Measurements from ENCODE around the gene OR4D2. TPM values are rescaled to one million over a fixed set of nuclear protein-coding genes. Genes with fewer than 3 reads are reported as not detected.
A peak's percentile ranks its signal among the peaks of the same experiment; 100 is the strongest.

Gene OR4D2
- total and polyA plus RNA-seq, 2 of the 13 experiments (the other 11 are each of a cell fraction or from before 2014, with no cell fraction given), result not detected

DNA sequence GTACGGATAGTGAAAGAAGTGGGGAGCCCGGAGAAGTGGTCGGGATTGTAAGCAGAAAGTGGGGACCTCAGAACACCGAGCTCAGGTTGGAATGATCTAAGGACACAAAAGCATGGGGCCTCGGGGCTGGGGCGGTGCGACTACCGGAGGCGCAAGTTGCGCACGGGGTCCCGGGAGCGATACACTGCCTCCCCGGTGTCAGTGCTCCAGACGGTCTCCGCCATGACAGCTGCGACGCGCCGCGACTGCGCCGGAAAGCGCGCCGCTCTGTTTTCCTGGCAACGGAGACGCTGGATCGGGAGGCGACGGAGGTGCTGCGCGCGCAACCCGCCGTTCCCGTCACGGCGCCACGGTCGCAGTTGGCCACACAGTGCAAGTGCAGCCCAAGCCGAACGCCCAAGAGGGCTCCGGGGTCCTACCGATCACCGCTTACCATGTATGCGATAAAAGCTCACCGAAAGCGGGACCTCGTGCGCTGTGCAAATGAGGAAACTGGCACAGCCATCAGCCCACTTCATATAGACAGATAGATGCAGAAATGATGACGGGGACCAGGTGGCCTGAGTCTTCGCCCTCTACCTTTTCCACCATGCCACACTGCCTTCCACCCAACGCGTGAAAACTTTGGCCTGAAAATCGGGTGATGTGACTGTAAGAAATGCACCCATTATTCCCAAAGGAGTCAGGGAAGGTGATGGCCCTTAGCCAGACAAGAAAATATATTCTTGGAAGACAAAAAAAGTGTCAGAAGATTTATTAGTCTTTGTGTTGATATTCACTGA lies 52.4 kb downstream of the OR4D2 start, which contains the start of gene MKS1 (continued):
- peak; percentile 54; the same call in 1 of the 2 replicates for TF ChIP-seq KLF6 (CRISPR knock-in tag; IDR thresholded peaks at IDR 0.05)
- peak; percentile 71 for TF ChIP-seq FOXC1 (CRISPR knock-in tag; IDR thresholded peaks at IDR 0.05; ENCODE audit: borderline replicate concordance)
- TF ChIP-seq, protein P1, sequence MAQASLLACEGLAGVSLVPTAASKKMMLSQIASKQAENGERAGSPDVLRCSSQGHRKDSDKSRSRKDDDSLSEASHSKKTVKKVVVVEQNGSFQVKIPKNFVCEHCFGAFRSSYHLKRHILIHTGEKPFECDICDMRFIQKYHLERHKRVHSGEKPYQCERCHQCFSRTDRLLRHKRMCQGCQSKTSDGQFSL (CRISPR knock-in tag; IDR thresholded peaks at IDR 0.05), result no peak
- TF ChIP-seq ZNF703 (CRISPR knock-in tag; IDR thresholded peaks at IDR 0.05; ENCODE audit: borderline replicate concordance), result no peak
- TF ChIP-seq HCFC1 (IDR thresholded peaks at IDR 0.05; ENCODE audit: low read depth, low read length), result peak; percentile 61
- peak; percentile 97 for TF ChIP-seq GABPB1 (CRISPR knock-in tag; IDR thresholded peaks at IDR 0.05)
- TF ChIP-seq, protein P2, sequence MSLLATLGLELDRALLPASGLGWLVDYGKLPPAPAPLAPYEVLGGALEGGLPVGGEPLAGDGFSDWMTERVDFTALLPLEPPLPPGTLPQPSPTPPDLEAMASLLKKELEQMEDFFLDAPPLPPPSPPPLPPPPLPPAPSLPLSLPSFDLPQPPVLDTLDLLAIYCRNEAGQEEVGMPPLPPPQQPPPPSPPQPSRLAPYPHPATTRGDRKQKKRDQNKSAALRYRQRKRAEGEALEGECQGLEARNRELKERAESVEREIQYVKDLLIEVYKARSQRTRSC (CRISPR knock-in tag; IDR thresholded peaks at IDR 0.05; ENCODE audit: low read depth), result no peak; the same call in 1 of the 2 replicates
- TF ChIP-seq, protein P3, sequence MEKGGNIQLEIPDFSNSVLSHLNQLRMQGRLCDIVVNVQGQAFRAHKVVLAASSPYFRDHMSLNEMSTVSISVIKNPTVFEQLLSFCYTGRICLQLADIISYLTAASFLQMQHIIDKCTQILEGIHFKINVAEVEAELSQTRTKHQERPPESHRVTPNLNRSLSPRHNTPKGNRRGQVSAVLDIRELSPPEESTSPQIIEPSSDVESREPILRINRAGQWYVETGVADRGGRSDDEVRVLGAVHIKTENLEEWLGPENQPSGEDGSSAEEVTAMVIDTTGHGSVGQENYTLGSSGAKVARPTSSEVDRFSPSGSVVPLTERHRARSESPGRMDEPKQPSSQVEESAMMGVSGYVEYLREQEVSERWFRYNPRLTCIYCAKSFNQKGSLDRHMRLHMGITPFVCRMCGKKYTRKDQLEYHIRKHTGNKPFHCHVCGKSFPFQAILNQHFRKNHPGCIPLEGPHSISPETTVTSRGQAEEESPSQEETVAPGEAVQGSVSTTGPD (CRISPR knock-in tag; IDR thresholded peaks at IDR 0.05), result no peak; the same call in 1 of the 2 replicates
- TF ChIP-seq PPARG (CRISPR knock-in tag; conservative IDR thresholded peaks at IDR 0.05), result peak; percentile 40
- TF ChIP-seq ZNF17 (CRISPR knock-in tag; IDR thresholded peaks at IDR 0.05), result 0 out of 2 replicates have a peak, but pooled peaks have one; percentile 79
- TF ChIP-seq SALL1 (CRISPR knock-in tag; IDR thresholded peaks at IDR 0.05), result peak; percentile 90
- peak; percentile 85; the same call in 1 of the 2 replicates for TF ChIP-seq ZNF891 (CRISPR knock-in tag; IDR thresholded peaks at IDR 0.05)
- TF ChIP-seq, protein P4, sequence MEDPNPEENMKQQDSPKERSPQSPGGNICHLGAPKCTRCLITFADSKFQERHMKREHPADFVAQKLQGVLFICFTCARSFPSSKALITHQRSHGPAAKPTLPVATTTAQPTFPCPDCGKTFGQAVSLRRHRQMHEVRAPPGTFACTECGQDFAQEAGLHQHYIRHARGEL (CRISPR knock-in tag; IDR thresholded peaks at IDR 0.05), result peak; percentile 66; the same call in 1 of the 2 replicates
- TF ChIP-seq ZNF780A (CRISPR knock-in tag; IDR thresholded peaks at IDR 0.05), result peak; percentile 10; the same call in 1 of the 2 replicates
- TF ChIP-seq, protein P5, sequence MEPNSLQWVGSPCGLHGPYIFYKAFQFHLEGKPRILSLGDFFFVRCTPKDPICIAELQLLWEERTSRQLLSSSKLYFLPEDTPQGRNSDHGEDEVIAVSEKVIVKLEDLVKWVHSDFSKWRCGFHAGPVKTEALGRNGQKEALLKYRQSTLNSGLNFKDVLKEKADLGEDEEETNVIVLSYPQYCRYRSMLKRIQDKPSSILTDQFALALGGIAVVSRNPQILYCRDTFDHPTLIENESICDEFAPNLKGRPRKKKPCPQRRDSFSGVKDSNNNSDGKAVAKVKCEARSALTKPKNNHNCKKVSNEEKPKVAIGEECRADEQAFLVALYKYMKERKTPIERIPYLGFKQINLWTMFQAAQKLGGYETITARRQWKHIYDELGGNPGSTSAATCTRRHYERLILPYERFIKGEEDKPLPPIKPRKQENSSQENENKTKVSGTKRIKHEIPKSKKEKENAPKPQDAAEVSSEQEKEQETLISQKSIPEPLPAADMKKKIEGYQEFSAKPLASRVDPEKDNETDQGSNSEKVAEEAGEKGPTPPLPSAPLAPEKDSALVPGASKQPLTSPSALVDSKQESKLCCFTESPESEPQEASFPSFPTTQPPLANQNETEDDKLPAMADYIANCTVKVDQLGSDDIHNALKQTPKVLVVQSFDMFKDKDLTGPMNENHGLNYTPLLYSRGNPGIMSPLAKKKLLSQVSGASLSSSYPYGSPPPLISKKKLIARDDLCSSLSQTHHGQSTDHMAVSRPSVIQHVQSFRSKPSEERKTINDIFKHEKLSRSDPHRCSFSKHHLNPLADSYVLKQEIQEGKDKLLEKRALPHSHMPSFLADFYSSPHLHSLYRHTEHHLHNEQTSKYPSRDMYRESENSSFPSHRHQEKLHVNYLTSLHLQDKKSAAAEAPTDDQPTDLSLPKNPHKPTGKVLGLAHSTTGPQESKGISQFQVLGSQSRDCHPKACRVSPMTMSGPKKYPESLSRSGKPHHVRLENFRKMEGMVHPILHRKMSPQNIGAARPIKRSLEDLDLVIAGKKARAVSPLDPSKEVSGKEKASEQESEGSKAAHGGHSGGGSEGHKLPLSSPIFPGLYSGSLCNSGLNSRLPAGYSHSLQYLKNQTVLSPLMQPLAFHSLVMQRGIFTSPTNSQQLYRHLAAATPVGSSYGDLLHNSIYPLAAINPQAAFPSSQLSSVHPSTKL (CRISPR knock-in tag; IDR thresholded peaks at IDR 0.05), result peak; percentile 64
- no peak for TF ChIP-seq XBP1 (CRISPR knock-in tag; IDR thresholded peaks at IDR 0.05)
- TF ChIP-seq, protein P6, sequence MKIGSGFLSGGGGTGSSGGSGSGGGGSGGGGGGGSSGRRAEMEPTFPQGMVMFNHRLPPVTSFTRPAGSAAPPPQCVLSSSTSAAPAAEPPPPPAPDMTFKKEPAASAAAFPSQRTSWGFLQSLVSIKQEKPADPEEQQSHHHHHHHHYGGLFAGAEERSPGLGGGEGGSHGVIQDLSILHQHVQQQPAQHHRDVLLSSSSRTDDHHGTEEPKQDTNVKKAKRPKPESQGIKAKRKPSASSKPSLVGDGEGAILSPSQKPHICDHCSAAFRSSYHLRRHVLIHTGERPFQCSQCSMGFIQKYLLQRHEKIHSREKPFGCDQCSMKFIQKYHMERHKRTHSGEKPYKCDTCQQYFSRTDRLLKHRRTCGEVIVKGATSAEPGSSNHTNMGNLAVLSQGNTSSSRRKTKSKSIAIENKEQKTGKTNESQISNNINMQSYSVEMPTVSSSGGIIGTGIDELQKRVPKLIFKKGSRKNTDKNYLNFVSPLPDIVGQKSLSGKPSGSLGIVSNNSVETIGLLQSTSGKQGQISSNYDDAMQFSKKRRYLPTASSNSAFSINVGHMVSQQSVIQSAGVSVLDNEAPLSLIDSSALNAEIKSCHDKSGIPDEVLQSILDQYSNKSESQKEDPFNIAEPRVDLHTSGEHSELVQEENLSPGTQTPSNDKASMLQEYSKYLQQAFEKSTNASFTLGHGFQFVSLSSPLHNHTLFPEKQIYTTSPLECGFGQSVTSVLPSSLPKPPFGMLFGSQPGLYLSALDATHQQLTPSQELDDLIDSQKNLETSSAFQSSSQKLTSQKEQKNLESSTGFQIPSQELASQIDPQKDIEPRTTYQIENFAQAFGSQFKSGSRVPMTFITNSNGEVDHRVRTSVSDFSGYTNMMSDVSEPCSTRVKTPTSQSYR (CRISPR knock-in tag; IDR thresholded peaks at IDR 0.05; ENCODE audit: borderline replicate concordance), result no peak
- peak; percentile 30; the same call in 1 of the 2 replicates for TF ChIP-seq ARHGAP35 (CRISPR knock-in tag; IDR thresholded peaks at IDR 0.05; ENCODE audit: borderline replicate concordance)
- TF ChIP-seq PLRG1 (conservative IDR thresholded peaks at IDR 0.05), result no peak
- TF ChIP-seq NFRKB (IDR thresholded peaks at IDR 0.05), result no peak

Data from HepG2 (cell line).